Left ventricle myocardium inferior (tissue), 1 donor: ENCODE measurements around the gene RFLNA. TPM values are rescaled to one million over a fixed set of nuclear protein-coding genes. Genes with fewer than 3 reads are reported as not detected.

Experiments used
- DNase-seq: peaks from one replicate; pipeline ENCODE4 v3.0.0-alpha.2; 2020
- H3K27ac ChIP-seq: fragments of 200-600 bp; replicated peaks from 2 replicates; pipeline ENCODE4 v1.8.0; 2021
- H3K27me3 ChIP-seq: fragments of 200-600 bp; 2 replicates; pipeline ENCODE4 v1.8.0; 2021; ENCODE audit warnings: low read depth
- H3K36me3 ChIP-seq: fragments of 200-600 bp; 2 replicates; pipeline ENCODE4 v1.8.0; 2021
- H3K4me1 ChIP-seq: fragments of 200-600 bp; 2 replicates; pipeline ENCODE4 v1.8.0; 2021
- H3K4me3 ChIP-seq: fragments of 200-600 bp; 2 replicates; pipeline ENCODE4 v1.8.0; 2021; ENCODE audit warnings: mild to moderate bottlenecking, moderate library complexity
- H3K9me3 ChIP-seq: fragments of 200-600 bp; replicated peaks from 2 replicates; pipeline ENCODE4 v1.8.0; 2021
- CTCF ChIP-seq: fragments of 200-600 bp; IDR thresholded peaks from 2 replicates; pipeline ENCODE4 v1.8.0; 2021; ENCODE audit warnings: antibody characterized with exemption, mild to moderate bottlenecking, borderline replicate concordance
- intact Hi-C: fragments of 100-400 bp; cut with micrococcal nuclease; formaldehyde crosslinking; loops from one replicate; pipeline ENCODE4 v1.11.0; 2022
- total RNA-seq: library from RNA; stranded (reverse); fragmentation: NEBNext Ultra II Directional; extraction: Animal tissue kit (Norgen Biotek cat#: 25700); gene quantifications from one replicate; pipeline ENCODE4 v1.2.1, GENCODE V29; 2021
- donor health status: DM: no; HTN: yes; CAD: no; lungs with severe emphysema.

RFLNA gene
- total RNA-seq, 1 donor from 2014 or later = 0.27 TPM

DNA sequence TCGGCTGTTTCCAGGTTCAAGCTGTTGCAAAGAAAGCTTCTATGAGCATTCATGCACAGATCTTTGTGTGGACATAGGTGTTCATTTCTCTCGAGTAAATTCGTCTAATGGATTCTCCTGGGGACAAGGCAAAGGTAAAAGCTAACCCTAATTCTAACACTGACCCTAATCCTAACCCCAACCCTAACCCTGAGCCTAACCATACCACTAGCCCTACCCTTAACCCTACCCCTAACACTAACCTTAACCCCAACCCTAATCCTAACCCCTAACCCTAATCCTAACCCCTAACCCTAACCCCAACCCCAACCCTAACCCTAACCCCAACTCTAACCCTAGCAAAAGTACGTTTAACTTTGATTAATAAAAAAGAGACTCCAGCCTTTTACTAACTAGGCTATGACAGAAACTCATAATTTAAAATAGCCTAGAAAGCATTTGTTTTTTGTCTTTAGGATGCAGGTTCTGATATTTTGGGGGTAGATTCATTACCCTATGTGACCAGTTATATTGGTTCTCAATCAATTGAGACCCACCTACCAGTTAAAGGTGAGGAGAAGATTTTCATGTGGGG lies 27.6 kb upstream of the RFLNA start:
- no peak overlapping the region for H3K4me3 ChIP-seq
- DNase-seq = no peak
- TF ChIP-seq CTCF = no peak

GRCh38 chr12:124270671-124271070 lies 24.2 kb upstream of the RFLNA start:
- Histone ChIP-seq H3K9me3 (peaks cover 7% of the 10 kb centered on the region), H3K27ac (no peak overlapping the region), H3K4me1 (peaks cover 5% of the 10 kb centered on the region), H3K27me3 (no peaks in the 10 kb centered on the region), H3K36me3 (no peaks in the 10 kb centered on the region), H3K4me3 (no peak overlapping the region)
- intact Hi-C loops = no loop called here
- no peak for DNase-seq
- TF ChIP-seq CTCF = no peak

More for the DNA sequence above, 27.6 kb upstream of the RFLNA start:
- H3K27ac ChIP-seq = no peak overlapping the region
- peaks cover 7% of the 10 kb centered on the region for H3K9me3 ChIP-seq
- H3K27me3 ChIP-seq = peaks cover 21% of the 10 kb centered on the region
- no peaks in the 10 kb centered on the region for H3K4me1 ChIP-seq
- intact Hi-C loops = no loop called here
- no peaks in the 10 kb centered on the region for H3K36me3 ChIP-seq

GRCh38 chr12:124273630-124274029 lies 21.3 kb upstream of the RFLNA start:
- Histone ChIP-seq H3K27ac (no peak overlapping the region), H3K4me1 (peaks cover 5% of the 10 kb centered on the region), H3K4me3 (no peak overlapping the region), H3K36me3 (no peaks in the 10 kb centered on the region), H3K27me3 (peaks cover 22% of the 10 kb centered on the region), H3K9me3 (peaks cover 7% of the 10 kb centered on the region)
- intact Hi-C loops = no loop called here
- no peak for TF ChIP-seq CTCF
- DNase-seq = no peak

DNA sequence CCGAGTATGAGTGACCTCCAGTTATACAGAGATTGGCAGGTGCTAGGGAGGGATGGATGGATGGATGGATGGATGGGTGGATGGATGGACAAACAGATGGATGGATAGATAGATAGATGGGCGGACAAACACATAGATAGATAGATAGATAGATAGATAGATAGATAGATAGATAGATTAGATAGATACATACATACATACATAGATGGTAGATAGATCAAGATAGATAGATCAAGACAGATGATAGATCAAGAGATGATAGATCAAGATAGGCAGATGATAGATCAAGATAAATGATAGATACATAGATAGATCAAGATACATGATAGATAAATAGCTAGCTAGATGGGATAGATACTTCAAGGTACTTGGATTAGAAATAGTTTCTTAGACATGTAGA lies 18.6 kb upstream of the RFLNA start:
- no peak for DNase-seq
- Histone ChIP-seq H3K4me3 (no peak overlapping the region), H3K4me1 (peaks cover 13% of the 10 kb centered on the region), H3K27ac (no peak overlapping the region), H3K27me3 (peaks cover 47% of the 10 kb centered on the region), H3K36me3 (no peaks in the 10 kb centered on the region), H3K9me3 (peaks cover 4% of the 10 kb centered on the region)
- intact Hi-C loops = no loop called here
- TF ChIP-seq CTCF = no peak

GRCh38 chr12:124277394-124278241 lies 17.3 kb upstream of the RFLNA start:
- Histone ChIP-seq H3K4me3 (no peak overlapping the region), H3K27ac (no peak overlapping the region), H3K36me3 (no peaks in the 10 kb centered on the region), H3K4me1 (peaks cover 13% of the 10 kb centered on the region), H3K27me3 (peaks cover 59% of the 10 kb centered on the region), H3K9me3 (peaks cover 4% of the 10 kb centered on the region)
- intact Hi-C loops = no loop called here
- no peak for DNase-seq
- TF ChIP-seq CTCF = no peak
